HEK293T (cell line): ENCODE measurements around the gene TMED4.

Source experiments
- CTCF ChIA-PET: fragments of 350-600 bp; formaldehyde crosslinking; extraction: SDS; loops from one replicate; lab custom pipeline; 2021; ENCODE audit warnings: antibody characterized with exemption, inconsistent platforms; lab: Yijun Ruan, JAX
- POLR2A ChIA-PET: fragments of 350-600 bp; formaldehyde crosslinking; extraction: SDS; loops from one replicate; lab custom pipeline; 2020; ENCODE audit warnings: antibody characterized with exemption, inconsistent platforms; lab: Yijun Ruan, JAX
- DNase-seq: peaks from one replicate; pipeline ENCODE4 v3.0.0; 2012; ENCODE audit warnings: mixed read lengths; ENCODE audit errors: extremely low spot score
- ARNT ChIP-seq: fragments of 450-650 bp; IDR thresholded peaks from 2 replicates; pipeline ENCODE4 v1.6.1; 2017; ENCODE audit warnings: mild to moderate bottlenecking
- BHLHE40 ChIP-seq: fragments of 450-650 bp; IDR thresholded peaks from 2 replicates; pipeline ENCODE4 v1.6.1; 2016; ENCODE audit warnings: mild to moderate bottlenecking, moderate library complexity, borderline replicate concordance
- CTBP1 ChIP-seq: fragments of 450-650 bp; IDR thresholded peaks from 2 replicates; pipeline ENCODE4 v1.6.1; 2016; ENCODE audit warnings: borderline replicate concordance
- ELF4 ChIP-seq: fragments of 450-650 bp; IDR thresholded peaks from 2 replicates; pipeline ENCODE4 v1.6.1; 2017; ENCODE audit warnings: antibody characterized with exemption
- FOXA1 ChIP-seq: fragments of 450-650 bp; IDR thresholded peaks from 2 replicates; pipeline ENCODE4 v1.6.1; 2016; ENCODE audit warnings: mild to moderate bottlenecking
- FOXK2 ChIP-seq: fragments of 450-650 bp; IDR thresholded peaks from 2 replicates; pipeline ENCODE4 v1.6.1; 2016; ENCODE audit warnings: mild to moderate bottlenecking
- FOXM1 ChIP-seq: fragments of 450-650 bp; IDR thresholded peaks from 2 replicates; pipeline ENCODE4 v1.6.1; 2017; ENCODE audit warnings: mild to moderate bottlenecking, borderline replicate concordance
- HDGF ChIP-seq: fragments of 450-650 bp; IDR thresholded peaks from 2 replicates; pipeline ENCODE4 v1.6.1; 2017; ENCODE audit warnings: antibody characterized with exemption, borderline replicate concordance
- L3MBTL2 ChIP-seq: fragments of 450-650 bp; conservative IDR thresholded peaks from 2 replicates; pipeline ENCODE4 v1.6.1; 2016; ENCODE audit warnings: mild to moderate bottlenecking
- LEF1 ChIP-seq: fragments of 450-650 bp; IDR thresholded peaks from 2 replicates; pipeline ENCODE4 v1.6.1; 2017; ENCODE audit warnings: mild to moderate bottlenecking, borderline replicate concordance
- NFRKB ChIP-seq: fragments of 450-650 bp; IDR thresholded peaks from 2 replicates; pipeline ENCODE4 v1.6.1; 2016; ENCODE audit warnings: mild to moderate bottlenecking, moderate library complexity
- SP1 ChIP-seq: fragments of 450-650 bp; IDR thresholded peaks from 2 replicates; pipeline ENCODE4 v1.6.1; 2017
- SUZ12 ChIP-seq: fragments of 450-650 bp; IDR thresholded peaks from 2 replicates; pipeline ENCODE4 v1.6.1; 2016; ENCODE audit warnings: mild to moderate bottlenecking
- TARDBP ChIP-seq: fragments of 450-650 bp; IDR thresholded peaks from 2 replicates; pipeline ENCODE4 v1.6.1; 2016
- ZNF384 ChIP-seq: fragments of 450-650 bp; IDR thresholded peaks from 2 replicates; pipeline ENCODE4 v1.6.1; 2016
- TF ChIP-seq, protein P1 (sequence below): fragments of 450-650 bp; IDR thresholded peaks from 2 replicates; pipeline ENCODE4 v1.6.1; 2016

TMED4 gene

DNA sequence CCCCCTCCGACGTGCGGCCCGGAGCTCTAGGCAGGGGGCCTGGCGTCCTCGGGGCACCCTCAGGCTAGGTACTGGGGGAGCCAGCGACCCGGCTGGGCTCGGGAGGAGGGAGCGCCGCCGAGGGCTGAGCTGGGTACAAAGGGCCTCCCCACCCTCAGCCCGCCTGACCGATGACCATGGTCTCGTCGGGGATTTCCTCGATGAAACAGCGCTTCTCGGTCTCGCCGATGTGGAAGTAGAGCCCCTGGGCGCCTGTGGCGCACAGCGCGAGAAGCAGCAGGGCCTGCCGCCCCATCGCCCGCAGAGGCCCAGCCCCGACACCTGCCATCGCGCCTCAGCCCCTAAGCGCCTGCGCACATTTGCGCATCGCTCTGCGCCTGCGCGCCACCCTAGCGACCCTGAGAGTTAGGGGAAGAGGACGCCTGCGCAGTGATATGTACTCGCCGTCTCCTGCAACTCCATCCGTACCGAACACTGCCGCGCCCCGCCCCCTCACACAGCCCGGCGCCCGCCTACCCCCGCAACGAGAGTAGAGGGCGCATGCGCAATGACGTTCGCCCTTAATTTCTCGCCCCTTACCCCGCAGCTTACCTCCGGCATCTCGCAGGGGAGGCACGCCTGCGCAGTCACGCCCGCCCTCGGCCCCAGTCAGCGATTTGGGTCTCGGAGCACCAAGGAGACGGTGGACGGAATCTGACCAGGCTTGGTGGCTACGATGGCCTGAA is at the start of gene TMED4:
Gene TMED4 (minus strand): TSS at position 353 of the 725 bp plus-strand sequence. CDS start 25 bp downstream, at position 328.
- POLR2A ChIA-PET = interaction anchor here (0.6 to 3.0 kb wide), 20 partner anchors 9 to 417 kb away, joined by 3 to 32 read pairs (median 4); partner anchors contain the start of genes DDX56, H2AZ2, OGDH and PURB
- no peak for TF ChIP-seq ELF4
- peak; percentile 16; the same call in 1 of the 2 replicates for TF ChIP-seq L3MBTL2
- no peak for TF ChIP-seq ARNT
- CTCF ChIA-PET = no interaction called here
- DNase-seq = peak; percentile 100

DNA sequence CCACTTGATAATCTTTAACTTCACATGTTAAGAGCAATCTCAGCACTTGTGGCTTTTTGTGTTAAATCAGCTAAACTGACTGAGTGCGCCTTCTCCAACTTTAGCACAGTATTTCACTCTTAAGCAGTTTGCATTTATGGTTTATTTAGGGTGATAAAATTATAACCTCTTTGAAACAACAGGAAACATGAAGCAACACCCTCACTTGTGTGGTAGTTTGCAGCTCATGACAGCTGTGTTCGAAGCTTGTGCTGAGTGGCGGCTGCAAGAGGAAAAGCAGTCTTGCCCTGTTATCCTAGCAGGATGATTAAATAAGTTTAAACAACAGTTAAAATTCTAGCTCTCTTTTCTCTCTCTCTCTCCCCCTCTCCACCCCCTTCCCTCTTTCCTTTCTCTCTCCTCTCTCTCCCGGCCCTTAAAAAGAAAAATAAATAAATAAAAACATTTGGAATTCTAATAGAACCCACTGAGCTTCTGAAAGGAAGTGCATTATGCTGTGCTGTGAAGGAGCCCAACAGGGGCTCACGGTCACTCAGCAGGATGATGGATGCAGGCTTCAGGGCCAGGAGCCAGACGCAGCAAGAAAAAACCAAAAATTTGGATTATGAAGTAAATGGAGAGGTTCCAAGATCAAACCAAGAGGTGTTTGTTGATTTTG is 49.6 kb upstream of the TMED4 start:
- POLR2A ChIA-PET = interaction anchor here (0.7 to 1.4 kb wide), 2 partner anchors 7 to 139 kb away, joined by 3 read pairs; no protein-coding TSS in a partner anchor
- DNase-seq = no peak
- TF ChIP-seq FOXA1 = no peak
- TF ChIP-seq ZNF384 = no peak
- TF ChIP-seq SP1 = no peak
- TF ChIP-seq HDGF = no peak
- no peak for TF ChIP-seq LEF1
- TF ChIP-seq SUZ12 = no peak
- TF ChIP-seq, protein P1, sequence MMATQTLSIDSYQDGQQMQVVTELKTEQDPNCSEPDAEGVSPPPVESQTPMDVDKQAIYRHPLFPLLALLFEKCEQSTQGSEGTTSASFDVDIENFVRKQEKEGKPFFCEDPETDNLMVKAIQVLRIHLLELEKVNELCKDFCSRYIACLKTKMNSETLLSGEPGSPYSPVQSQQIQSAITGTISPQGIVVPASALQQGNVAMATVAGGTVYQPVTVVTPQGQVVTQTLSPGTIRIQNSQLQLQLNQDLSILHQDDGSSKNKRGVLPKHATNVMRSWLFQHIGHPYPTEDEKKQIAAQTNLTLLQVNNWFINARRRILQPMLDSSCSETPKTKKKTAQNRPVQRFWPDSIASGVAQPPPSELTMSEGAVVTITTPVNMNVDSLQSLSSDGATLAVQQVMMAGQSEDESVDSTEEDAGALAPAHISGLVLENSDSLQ = no peak
- TF ChIP-seq TARDBP = no peak
- no peak for TF ChIP-seq NFRKB
- no peak for TF ChIP-seq CTBP1
- TF ChIP-seq FOXK2 = no peak
- no peak for TF ChIP-seq ELF4
- no peak for TF ChIP-seq ARNT
- CTCF ChIA-PET = no interaction called here

DNA sequence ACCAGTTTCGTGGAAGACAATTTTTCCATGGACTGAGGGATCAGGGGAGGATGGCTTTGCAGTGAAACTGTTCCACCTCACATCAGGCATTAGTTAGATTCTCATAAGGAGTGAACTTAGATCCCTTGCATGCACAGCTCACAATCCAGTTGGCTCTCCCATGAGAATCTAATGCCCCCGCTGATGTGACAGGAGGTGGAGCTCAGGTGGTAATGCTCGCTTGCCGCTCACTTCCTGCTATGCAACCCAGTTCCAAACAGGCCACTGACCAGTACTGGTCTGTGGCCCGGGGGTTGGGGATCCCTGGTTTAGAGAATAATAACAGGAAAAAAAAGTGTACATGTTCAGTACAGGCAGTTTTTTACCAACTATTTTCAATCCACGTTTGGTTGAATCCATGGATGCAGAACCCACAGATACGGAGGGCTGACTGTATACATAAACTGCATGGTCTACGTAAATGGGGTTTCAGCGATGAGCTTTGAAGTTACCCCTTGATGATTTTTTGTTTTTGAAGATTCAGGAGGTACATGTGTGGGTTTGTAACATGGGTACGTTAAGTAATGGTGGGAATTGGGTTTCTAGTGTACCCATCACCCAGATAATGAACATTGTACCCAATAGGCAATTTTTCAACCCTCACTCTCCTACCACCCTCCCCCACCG is 48.9 kb upstream of the TMED4 start:
- TF ChIP-seq, protein P1 = no peak
- TF ChIP-seq BHLHE40 (no peak), SUZ12 (no peak)
- CTCF ChIA-PET = no interaction called here
- DNase-seq = no peak
- POLR2A ChIA-PET = interaction anchor here (1.4 kb wide), 1 partner anchor 8 kb away, joined by 3 read pairs; no protein-coding TSS in a partner anchor

DNA sequence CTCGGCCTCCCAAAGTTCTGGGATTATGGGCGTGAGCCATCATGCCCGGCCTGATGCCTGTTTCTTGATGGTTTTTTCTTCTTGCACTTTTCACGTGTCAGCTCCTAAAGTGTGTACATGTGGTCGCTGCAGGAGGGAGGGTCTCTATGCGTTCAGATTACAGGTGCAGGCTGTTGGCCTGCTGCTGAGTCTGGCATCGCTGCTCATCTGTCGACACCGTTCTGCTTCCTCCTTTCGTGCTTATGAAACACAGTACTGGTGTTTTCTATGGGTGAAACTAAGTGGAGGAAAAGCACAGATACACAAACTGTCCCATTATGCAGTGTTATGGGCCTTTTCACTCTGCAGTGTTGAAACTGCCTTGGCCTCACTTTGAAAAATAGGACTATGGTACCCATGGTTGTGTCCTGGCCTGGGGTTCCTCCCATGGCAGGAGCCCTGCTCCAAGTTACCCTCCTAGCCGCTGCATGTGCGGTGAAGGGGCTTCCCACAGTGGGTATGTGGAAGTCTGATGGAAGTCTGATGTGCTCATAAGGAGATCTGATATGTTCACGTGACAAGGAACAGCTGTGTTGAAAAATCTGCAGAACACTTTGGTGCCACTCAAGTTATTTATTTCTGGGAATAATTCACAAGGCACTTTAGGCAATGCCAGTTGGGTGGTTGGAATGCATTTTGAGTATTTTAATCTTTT is 47.9 kb upstream of the TMED4 start:
- no peak for TF ChIP-seq NFRKB
- TF ChIP-seq TARDBP = no peak
- TF ChIP-seq ELF4 = no peak
- TF ChIP-seq FOXK2 = no peak
- TF ChIP-seq ZNF384 = no peak
- no peak for TF ChIP-seq BHLHE40
- ChIA-PET POLR2A (interaction anchor here (1.4 kb wide), 1 partner anchor 9 kb away, joined by 3 read pairs; no protein-coding TSS in a partner anchor), CTCF (no interaction called here)
- DNase-seq = no peak

DNA sequence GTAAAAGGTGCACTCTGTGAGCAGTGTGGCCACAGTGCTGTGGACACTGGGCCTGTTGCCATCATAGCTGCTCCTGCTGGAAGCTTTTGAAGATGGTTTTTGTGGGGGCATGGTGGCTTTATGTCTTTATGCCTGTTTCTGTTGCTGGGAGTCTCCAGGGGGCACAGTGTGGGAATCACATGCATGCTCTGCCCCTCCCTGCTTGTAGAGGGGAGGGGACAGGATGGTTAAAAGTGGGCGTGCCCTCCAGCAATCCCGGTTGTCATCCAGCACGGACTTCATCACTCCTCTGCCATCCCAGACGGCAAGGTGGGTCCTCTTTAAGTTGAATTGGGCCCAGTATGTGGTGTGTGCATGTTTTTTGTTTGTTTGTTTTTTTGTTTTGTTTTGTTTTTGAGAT is 44.6 kb upstream of the TMED4 start:
- no peak for DNase-seq
- ChIA-PET POLR2A (interaction anchor here (0.6 kb wide), 1 partner anchor 9 kb away, joined by 3 read pairs; no protein-coding TSS in a partner anchor), CTCF (no interaction called here)
- TF ChIP-seq ZNF384 (no peak), HDGF (no peak), L3MBTL2 (no peak), SUZ12 (no peak)

DNA sequence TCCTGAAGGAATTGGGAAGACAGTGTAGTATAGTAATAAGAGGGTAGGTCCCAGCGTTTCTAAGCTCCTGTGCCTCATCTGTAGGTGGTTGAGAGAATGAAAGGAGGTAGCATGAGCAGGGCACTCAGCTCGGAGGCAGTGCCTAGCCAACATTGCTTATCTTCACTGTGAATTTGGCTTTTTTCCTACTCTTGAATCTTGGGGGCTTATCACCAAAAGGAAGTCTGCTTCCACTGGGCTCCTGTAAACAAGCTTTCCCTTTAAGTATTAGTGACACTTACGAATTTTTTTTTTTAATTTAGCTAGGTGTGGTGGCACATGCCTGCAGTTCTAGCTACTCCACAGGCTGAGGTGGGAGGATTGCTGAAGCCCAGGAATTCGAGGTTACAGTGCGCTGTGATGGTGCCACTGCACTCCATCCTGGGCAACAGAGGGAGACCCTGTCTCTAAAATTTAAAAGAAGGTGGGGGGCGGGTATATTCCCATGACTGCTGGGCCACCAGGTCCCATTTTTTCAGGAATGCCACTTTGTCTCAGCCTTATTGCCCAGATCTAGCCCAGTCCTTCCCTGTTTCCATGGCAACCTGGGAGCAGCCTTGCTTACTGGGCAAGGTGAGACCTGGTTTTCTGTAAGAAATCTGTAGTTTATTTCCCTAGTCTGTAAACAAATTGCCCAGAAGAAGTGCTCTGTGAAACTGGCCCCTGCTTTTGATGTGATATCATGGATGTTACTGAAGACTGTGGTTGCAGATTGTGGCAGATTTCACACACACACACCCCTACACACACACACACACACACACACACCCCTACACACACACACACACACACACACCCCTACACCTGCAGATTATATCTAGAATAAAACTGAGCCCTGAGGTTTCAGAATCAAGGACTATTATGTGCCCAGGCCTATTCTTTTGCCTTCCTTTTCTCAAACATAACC is 43.8 kb upstream of the TMED4 start:
- POLR2A ChIA-PET = no interaction called here

More for the DNA sequence above, 43.8 kb upstream of the TMED4 start:
- no peak for DNase-seq
- no peak for TF ChIP-seq SP1
- TF ChIP-seq L3MBTL2 = no peak
- TF ChIP-seq FOXM1 = no peak
- no peak for TF ChIP-seq CTBP1
- no peak for TF ChIP-seq ELF4
- no peak for TF ChIP-seq FOXK2
- CTCF ChIA-PET = interaction anchor here (0.6 kb wide), 1 partner anchor 24 kb away, joined by 3 read pairs; no protein-coding TSS in a partner anchor
